NCI-H345 treated with DMSO at 0.1 percent for 48 hours (cell line): Measurements from ENCODE around the gene ZNF394.

Source experiments
- DNase-seq: peaks from one replicate; lab custom pipeline; 2025; ENCODE audit not compliant: unreplicated experiment; lab: John Stamatoyannopoulos, UW

The ZNF394 gene

GRCh38 chr7:99497766-99498545, 2.1 kb downstream of the ZNF394 start:
- DNase-seq = no peak

- DNase-seq = no peak
Measured at GRCh38 chr7:99493823-99494222, 6.3 kb downstream of the ZNF394 start.

- DNase-seq = no peak
Measured at GRCh38 chr7:99490878-99491277, 9.2 kb downstream of the ZNF394 start.

GRCh38 chr7:99489235-99489634, 10.8 kb downstream of the ZNF394 start:
- no peak for DNase-seq

- DNase-seq = no peak
Measured at GRCh38 chr7:99485094-99485493, 15.0 kb downstream of the ZNF394 start.

GRCh38 chr7:99478464-99479440, 21.3 kb downstream of the ZNF394 start:
- DNase-seq = no peak

- DNase-seq = no peak
Measured at GRCh38 chr7:99476107-99476506, 24.0 kb downstream of the ZNF394 start.

GRCh38 chr7:99473315-99473596, 26.8 kb downstream of the ZNF394 start:
- DNase-seq = no peak

GRCh38 chr7:99472561-99473314, 27.3 kb downstream of the ZNF394 start, which contains the start of gene ZNF789:
Gene ZNF789, plus strand, starts transcription at chr7:99472890. Its CDS starts 3,567 bp downstream, at chr7:99476457.
- DNase-seq = peak; percentile 95

GRCh38 chr7:99469381-99470065, 30.6 kb downstream of the ZNF394 start:
- DNase-seq = no peak

- no peak for DNase-seq
Measured at GRCh38 chr7:99468336-99468918, 31.7 kb downstream of the ZNF394 start.

- DNase-seq = no peak
Measured at GRCh38 chr7:99465421-99465768, 34.7 kb downstream of the ZNF394 start.

- no peak for DNase-seq
Measured at GRCh38 chr7:99461221-99461620, 38.9 kb downstream of the ZNF394 start.

GRCh38 chr7:99460651-99461050, 39.4 kb downstream of the ZNF394 start:
- no peak for DNase-seq

GRCh38 chr7:99459087-99459486, 41.0 kb downstream of the ZNF394 start:
- no peak for DNase-seq

- no peak for DNase-seq
Measured at GRCh38 chr7:99457650-99458493, 42.2 kb downstream of the ZNF394 start.

- no peak for DNase-seq
Measured at GRCh38 chr7:99457050-99457649, 42.9 kb downstream of the ZNF394 start.

- no peak for DNase-seq
Measured at GRCh38 chr7:99456288-99456687, 43.8 kb downstream of the ZNF394 start.

- no peak for DNase-seq
Measured at GRCh38 chr7:99455874-99456273, 44.2 kb downstream of the ZNF394 start.
